Measurements from ENCODE around the gene MED29.
A peak's percentile ranks its signal among the peaks of the same experiment; 100 is the strongest.

The MED29 gene

DNA sequence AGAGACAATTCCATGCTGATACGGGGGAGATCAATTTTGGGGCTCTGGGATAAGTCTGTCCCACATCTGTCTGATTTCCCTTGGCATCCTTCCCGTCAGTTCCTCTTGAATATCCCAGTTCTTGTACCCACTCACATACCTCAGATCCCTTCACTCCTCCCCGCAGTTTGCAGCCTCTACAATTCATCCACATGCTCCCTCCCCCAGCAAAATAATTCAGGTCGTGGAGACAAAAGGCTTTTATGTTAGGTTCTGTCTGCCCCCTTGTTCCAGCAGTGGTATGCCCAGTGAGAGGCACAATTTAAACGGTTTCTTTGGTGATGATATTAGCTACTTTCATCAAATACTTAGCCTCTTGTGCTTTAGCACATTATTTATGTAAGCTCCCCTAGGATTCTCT lies 35.0 kb downstream of the MED29 start:
- no peak for DNase-seq (ENCODE audit: low read depth in 4 of 4, low spot score in 1 of 4)

GRCh38 chr19:39427707-39428106 lies 36.5 kb downstream of the MED29 start:
- DNase-seq (ENCODE audit: low read depth in 4 of 4, low spot score in 1 of 4), result no peak

DNA sequence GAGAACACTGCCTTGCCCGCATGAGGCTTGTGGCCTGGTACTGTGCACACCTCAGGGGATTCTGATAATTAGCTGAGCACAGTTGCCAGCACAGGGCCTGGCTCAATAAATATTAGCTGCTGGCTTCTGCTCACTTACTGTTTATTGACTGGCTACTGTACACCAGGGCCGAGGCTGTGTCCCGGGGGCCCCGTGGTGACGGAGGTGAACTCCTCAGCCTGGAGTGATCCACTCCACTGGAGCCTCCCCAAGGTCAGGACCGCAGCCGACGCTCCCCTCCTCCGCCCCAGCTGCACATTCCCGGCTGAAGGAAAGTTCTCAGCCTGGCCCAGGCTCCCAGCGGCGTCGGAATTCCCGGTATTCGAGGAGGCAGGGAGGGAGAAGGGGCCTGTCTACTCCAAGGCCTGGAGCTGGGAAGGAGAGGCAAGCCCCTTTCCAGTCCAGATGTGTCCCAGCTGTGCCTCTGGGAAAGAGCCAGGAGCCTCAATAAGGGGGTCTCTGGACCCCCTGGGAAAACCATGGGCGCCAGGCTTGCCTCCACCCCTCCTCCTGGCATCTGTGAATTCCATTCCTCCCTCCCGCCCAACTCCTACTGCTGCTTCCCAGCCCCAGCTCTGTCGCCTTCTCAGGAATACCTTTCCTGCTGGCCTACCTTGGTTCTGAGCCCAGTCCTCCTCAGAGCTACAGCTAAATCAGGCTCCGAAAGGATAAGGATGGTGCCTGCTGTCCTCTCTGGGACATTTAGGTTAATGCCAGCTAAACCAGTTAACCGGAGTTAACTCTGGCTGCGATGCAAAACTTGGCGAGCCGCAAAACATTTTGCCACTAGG lies 37.3 kb downstream of the MED29 start:
- no peak for DNase-seq (ENCODE audit: low read depth in 4 of 4, low spot score in 1 of 4)

DNA sequence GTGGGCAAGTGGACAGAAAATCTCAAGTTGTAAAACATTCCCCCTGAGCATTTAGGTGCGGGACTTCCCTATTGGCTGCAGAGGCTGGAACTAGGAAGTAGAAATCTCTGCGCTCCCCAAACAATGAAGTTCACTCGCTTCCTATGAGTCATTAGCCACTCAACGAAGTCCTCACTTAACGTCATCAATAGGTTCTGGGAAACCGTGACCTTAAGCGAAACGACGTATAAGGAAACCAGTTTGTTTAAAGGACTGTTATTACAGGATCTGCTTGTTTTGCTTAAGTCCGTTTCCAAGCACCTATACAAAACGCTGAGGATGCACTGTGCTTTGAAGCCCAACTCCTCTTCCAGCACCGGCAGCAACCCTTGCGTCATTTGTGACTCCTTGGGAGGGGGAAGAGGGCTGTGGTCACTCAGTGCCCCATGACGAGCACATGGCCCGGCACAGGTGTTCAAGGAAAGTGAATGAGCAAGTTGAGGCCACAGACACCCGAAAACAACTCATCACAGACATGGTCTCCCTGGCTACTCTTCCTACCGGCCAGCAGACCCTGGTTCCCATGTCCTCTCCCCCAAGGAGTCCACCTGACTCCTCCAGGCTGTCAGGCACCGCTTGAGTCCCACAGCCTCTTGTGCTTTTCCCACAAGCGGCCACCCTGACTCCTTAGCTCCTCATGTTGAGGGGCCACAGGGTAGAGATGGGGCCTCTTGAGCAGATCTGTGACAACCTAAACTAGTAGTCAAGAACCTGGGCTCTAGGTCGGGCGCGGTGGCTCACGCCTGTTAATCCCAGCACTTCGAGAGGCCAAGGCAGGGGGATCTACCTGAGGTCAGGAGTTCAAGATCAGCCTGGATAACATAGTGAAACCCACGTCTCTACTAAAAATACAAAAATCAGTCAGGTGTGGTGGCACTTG lies 39.8 kb downstream of the MED29 start:
- DNase-seq (ENCODE audit: low read depth in 4 of 4, low spot score in 1 of 4), result no peak

- no peak for DNase-seq (ENCODE audit: low read depth in 4 of 4, low spot score in 1 of 4)
These were observed 41.5 kb downstream of the MED29 start for GRCh38 chr19:39432677-39433025.

- no peak for DNase-seq (ENCODE audit: low read depth in 4 of 4, low spot score in 1 of 4)
These were observed 42.4 kb downstream of the MED29 start for GRCh38 chr19:39433480-39434079.

DNA sequence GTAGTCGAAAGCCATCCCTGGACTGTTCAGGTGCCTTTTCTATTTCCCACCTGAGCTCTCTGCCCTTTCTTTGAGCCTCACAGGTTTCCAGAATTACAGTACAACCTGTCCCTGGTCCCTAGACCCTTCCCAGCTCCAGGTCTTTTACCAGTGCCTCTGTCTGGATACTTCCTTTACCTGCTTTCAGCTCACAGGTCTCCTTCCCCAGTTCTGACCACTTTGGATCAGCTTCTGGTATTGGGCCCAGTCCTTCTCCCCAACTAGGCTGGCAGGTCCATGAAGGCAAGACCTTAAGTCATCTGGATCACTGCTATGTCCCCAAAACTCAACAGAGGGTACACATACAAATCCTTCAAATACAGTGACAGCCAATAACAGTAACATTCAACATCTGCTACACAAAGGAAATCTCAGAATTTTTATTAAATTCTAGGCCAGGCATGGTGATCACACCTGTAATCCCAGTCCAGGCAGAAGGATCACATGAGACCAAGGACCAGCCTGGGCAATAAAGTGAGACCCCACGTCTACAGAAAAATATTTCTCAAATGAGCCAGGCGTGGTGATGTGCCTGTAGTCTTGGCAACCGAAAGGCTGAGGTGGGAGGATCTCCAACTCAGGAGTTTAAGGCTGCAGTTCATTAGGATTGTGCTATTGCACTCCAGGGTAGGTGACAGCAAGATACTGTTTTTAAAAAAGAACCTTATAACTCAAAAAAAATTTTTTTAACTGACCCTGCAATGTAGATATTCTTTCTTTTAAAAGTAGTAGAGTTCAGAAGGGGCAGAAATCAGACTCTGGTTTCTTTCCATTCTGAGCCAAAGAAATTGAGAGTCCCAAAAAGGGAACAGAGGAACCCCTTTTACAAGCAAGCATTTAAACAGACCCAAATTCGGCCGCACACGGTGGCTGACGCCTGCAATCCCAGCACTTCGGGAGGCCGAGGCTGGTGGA lies 43.2 kb downstream of the MED29 start:
- no peak for DNase-seq (ENCODE audit: low read depth in 4 of 4, low spot score in 1 of 4)

DNA sequence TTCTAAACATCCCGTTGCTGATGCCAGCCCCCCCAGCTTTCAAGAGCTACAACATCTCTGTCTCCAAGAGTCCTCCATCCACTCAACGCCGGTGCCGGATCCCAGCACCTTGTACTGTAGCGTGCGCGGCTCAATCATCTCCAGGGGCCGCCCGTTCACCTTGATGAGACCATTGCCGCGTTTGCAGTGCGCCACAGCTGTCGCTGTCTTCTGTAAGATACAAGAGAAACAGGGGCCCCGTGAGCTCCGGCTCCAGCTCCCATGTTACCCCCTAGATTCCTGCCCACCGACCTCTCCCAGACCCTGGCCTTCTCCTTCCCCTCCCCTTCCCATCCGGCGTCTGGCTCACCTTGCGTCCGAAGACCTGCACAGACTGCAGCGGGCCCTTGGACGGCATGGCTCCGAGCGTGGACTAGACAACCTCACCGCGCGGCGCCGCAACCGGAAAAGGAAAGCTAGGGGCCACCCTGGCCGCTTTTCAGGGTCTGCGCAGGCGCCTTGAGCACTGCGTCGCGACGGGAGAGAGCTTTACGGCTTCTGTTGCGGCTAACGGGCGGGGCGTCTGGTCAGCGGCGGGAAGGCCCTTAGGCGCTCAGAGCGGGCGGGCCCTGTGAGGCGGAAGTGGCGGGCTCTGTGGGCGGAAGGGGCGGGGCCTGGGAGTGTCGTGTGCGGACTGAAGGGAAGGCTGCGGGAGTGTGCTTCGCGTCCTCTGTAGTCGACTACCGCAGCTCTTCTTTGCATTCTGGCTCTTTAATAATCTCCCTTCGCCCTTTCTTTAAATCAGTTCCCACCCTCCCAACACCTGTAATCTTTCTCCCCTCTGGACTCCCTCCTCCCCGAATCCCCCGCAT lies 44.5 kb downstream of the MED29 start, which contains the start of gene RPS16:
TSS of gene RPS16 (minus strand) at position 451 of the 851 bp plus-strand sequence. CDS start at position 397, 54 bp downstream.
- peak; percentile 98 to 99 (median 99) for DNase-seq (ENCODE audit: low read depth in 4 of 4, low spot score in 1 of 4)

DNA sequence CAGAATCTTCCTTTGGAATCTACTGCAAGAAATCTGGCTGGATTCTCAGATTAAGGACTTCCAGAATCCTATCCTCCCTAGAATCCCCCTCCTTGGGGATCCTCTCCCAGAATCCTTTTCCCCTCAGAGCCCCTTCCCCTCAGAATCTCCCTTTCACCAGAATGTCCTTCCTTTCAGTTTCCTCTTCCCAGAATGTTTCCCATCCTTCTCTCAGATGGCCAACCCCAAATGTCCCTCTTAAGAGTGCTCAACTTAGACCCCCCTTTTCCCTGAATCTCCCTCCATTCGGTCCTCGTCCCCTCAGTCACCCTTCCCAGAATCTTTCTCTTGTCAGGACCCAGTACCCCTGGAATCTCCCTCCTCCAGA lies 45.2 kb downstream of the MED29 start:
- no peak for DNase-seq (ENCODE audit: low read depth in 4 of 4, low spot score in 1 of 4)

DNA sequence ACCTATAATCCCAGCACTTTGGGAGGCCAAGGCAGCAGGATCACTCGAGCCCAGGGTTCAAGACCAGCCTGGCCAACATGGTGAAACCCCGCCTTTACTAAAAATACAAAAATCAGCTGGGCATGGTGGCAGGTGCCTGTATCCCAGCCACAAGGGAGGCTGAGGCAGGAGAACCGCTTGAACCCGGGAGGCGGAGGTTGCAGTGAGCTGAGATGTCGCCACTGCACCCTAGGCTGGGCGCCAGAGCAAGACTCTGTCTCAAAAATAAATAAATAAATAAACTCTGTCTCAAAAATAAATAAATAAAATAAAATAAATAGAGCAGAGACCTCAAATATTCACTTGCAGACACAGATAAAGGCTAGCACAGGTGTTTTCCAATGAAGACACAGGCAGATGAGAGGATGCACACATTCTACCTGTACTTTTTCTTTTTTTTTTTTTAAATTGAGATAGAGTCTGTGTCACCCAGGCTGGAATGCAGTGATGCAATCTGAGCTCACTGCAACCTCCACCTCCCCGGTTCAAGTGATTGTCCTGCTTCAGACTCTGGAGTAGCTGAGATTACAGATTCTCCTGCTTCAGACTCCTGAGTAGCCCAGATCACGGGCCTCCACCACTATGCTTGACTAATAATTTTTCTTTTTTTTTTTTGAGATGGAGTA lies 47.2 kb downstream of the MED29 start:
- DNase-seq (ENCODE audit: low read depth in 4 of 4, low spot score in 1 of 4), result no peak

DNA sequence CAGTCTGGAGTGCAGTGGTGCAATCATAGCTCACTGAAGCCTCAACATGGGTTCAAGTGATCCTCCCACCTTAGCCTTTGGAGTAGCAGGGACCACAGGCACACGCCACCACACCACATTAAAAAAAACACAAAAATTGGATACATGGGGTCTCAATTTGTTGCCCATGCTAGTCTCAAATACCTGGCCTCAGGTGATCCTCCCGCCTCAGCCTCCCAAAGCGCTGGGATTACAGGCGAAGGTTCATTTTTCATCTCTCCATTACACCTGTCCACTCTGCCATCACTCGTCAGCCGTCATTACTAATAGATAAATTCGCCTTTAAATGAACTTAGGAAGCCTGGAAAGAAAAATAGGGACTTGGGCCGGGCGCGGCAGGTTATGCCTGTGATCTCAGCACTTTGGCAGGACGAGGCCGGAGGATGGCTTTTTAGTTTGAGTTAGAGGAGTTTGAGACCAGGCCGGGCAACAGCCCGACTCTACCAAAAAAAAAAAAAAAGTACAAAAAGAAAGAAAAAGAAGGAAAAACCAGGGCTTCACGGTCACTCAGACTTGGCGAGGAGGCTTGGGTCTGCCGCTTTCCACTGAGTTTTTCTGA lies 53.5 kb downstream of the MED29 start:
- no peak for DNase-seq (ENCODE audit: low read depth in 4 of 4, low spot score in 1 of 4)

DNA sequence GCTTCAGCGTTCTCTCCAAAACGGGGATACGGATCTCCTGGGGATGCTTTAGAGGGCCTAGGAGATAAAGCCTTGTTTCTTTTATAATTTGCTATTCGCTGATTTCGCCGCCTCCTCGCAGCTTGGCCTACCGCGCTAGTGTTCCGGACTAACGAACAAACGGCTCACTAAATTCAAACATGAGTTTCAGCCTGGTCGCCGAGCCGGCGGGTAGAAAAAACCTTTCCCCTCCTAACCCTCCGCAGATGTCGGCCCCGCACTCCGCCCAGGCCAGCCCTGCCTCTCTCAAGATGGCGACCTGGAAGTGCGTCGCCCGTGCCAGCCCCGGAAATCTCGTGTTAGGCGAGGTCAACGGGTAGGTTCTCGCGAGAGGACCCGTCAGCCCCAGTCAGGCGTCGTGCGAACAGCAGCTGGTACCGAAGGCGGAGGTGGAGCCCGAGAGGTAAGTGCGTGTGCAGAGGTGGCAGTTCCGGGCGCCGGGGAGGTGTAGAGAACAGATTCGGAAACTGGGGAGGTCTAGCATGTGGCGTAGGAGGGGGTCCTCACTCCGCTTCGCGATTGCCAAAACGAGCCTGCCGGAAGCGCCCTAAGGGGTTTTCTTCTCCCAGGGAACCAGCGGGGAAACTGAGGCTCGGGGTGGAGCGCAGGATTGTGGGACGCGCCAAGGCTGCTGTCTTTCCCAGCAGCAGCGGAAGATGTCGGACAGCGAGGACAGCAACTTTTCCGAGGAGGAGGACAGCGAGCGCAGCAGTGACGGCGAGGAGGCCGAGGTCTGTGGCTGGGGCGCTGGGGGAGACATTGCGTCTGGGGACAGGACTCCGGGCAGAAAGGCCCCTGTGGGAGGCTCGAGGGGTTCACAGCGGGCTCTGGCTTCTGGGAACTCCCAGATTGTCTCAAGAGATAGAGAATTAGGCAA lies 54.3 kb downstream of the MED29 start, which contains the start of gene SUPT5H:
TSS of gene SUPT5H (plus strand) at position 387 of the 916 bp plus-strand sequence. CDS start at position 696, 309 bp downstream.
- DNase-seq (ENCODE audit: low read depth in 4 of 4, low spot score in 1 of 4), result peak; percentile 90 to 97 (median 94)

- DNase-seq (ENCODE audit: low read depth in 4 of 4, low spot score in 1 of 4), result no peak
These were observed 55.3 kb downstream of the MED29 start for GRCh38 chr19:39446365-39447084.

DNA sequence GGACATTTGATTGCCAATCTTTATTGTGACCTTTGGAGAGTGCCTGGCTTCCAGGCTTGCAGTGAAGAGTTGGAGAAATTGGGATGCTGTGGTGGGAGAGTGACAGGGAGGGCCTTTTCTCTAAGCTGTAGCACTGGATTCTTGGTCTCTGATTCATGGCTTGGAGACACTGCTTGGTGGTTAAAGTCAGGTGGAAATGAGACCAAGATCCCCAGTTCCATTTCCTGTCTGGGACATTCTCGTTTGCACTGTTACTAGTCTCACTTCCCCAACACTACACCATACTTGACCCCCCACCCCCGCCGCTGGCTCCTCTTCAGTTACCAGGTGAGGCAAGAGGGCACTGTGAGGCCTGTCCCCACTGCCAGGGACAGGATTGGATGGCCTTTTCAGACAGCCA lies 57.1 kb downstream of the MED29 start:
- DNase-seq (ENCODE audit: low read depth in 4 of 4, low spot score in 1 of 4), result no peak

GRCh38 chr19:39449116-39449797 lies 58.1 kb downstream of the MED29 start:
- no peak for DNase-seq (ENCODE audit: low read depth in 4 of 4, low spot score in 1 of 4)
